ENCODE measurements around the gene HNRNPUL2.

GRCh38 chr11:62732830-62733229, 5.6 kb upstream of the HNRNPUL2 start:
- TF ChIP-seq POLR2AphosphoS5 (IDR thresholded peaks at IDR 0.05; ENCODE audit: low read depth, low read length) (no peak), POU2F2 (IDR thresholded peaks at IDR 0.05; ENCODE audit: low read depth, low read length) (no peak)
